Measurements from ENCODE around the gene SYNE1.

DNA sequence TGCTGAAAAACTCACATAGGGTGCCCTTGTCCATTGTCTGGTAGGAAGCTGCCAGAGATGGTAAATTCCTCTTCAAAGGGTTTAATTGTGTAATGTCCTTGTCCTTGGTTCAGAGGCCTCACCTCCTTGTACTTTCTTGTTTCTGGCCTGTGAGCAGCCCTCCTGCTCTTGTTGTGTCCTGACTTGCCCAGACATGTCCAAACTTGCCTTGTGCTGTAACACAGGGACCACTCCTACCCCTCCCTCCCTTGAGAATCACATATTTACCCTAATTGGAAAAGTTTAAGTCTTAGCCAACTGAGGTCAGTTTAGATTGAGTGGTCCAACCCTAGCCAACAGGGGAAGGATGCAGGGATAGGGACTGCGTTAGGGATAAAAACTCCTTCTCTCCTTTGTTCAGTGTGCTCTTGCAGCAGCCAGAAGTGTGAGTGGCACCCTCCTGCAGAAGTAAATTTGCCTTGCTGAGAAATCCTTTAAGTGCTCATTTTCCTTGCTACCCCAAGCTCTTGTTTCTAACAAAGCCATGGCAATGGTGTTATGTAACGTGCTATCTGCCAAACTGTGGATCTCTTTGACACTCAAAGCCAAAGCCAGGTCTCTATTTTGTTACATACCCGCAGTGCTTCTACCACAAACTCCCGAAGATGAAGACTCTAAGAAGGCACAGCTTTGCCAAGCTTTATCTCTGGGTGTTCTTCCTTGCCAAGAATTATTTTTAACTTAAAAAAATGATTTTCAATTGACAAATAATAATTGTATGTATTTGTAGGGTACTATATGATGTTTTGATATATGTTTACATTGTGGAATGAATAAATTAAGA, 415.1 kb downstream of the SYNE1 start:
- TF ChIP-seq YY1 (IDR thresholded peaks at IDR 0.05; ENCODE audit: insufficient read depth, insufficient read length) (no peak), ZNF274 (IDR thresholded peaks at IDR 0.05; ENCODE audit: low read depth, low read length) (no peak), SUZ12 (IDR thresholded peaks at IDR 0.05; ENCODE audit: extremely low read depth, insufficient read depth, insufficient read length) (no peak)
